ENCODE results near the gene C17orf113.

- TF ChIP-seq, protein P1, sequence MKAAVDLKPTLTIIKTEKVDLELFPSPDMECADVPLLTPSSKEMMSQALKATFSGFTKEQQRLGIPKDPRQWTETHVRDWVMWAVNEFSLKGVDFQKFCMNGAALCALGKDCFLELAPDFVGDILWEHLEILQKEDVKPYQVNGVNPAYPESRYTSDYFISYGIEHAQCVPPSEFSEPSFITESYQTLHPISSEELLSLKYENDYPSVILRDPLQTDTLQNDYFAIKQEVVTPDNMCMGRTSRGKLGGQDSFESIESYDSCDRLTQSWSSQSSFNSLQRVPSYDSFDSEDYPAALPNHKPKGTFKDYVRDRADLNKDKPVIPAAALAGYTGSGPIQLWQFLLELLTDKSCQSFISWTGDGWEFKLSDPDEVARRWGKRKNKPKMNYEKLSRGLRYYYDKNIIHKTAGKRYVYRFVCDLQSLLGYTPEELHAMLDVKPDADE (IDR thresholded peaks at IDR 0.05): no peak
- TF ChIP-seq EZH2 (IDR thresholded peaks at IDR 0.05; ENCODE audit: low read depth, unreplicated experiment) (no peak), EZH2phosphoT487 (IDR thresholded peaks at IDR 0.05; ENCODE audit: unreplicated experiment) (no peak), STAT1 (IDR thresholded peaks at IDR 0.05; ENCODE audit: unreplicated experiment) (no peak), POLR2AphosphoS5 (IDR thresholded peaks at IDR 0.05; ENCODE audit: low read depth) (no peak), NANOG (IDR thresholded peaks at IDR 0.05; ENCODE audit: borderline replicate concordance) (no peak), CREB1 (CRISPR knock-in tag; IDR thresholded peaks at IDR 0.05; ENCODE audit: low read depth) (no peak), ZNF331 (CRISPR knock-in tag; IDR thresholded peaks at IDR 0.05; ENCODE audit: low read depth) (no peak), ZNF114 (CRISPR knock-in tag; IDR thresholded peaks at IDR 0.05) (no peak)
- TF ChIP-seq, protein P2, sequence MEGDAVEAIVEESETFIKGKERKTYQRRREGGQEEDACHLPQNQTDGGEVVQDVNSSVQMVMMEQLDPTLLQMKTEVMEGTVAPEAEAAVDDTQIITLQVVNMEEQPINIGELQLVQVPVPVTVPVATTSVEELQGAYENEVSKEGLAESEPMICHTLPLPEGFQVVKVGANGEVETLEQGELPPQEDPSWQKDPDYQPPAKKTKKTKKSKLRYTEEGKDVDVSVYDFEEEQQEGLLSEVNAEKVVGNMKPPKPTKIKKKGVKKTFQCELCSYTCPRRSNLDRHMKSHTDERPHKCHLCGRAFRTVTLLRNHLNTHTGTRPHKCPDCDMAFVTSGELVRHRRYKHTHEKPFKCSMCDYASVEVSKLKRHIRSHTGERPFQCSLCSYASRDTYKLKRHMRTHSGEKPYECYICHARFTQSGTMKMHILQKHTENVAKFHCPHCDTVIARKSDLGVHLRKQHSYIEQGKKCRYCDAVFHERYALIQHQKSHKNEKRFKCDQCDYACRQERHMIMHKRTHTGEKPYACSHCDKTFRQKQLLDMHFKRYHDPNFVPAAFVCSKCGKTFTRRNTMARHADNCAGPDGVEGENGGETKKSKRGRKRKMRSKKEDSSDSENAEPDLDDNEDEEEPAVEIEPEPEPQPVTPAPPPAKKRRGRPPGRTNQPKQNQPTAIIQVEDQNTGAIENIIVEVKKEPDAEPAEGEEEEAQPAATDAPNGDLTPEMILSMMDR (conservative IDR thresholded peaks at IDR 0.05; ENCODE audit: low read depth in 2 of 2): no peak
- TF ChIP-seq, protein P3, sequence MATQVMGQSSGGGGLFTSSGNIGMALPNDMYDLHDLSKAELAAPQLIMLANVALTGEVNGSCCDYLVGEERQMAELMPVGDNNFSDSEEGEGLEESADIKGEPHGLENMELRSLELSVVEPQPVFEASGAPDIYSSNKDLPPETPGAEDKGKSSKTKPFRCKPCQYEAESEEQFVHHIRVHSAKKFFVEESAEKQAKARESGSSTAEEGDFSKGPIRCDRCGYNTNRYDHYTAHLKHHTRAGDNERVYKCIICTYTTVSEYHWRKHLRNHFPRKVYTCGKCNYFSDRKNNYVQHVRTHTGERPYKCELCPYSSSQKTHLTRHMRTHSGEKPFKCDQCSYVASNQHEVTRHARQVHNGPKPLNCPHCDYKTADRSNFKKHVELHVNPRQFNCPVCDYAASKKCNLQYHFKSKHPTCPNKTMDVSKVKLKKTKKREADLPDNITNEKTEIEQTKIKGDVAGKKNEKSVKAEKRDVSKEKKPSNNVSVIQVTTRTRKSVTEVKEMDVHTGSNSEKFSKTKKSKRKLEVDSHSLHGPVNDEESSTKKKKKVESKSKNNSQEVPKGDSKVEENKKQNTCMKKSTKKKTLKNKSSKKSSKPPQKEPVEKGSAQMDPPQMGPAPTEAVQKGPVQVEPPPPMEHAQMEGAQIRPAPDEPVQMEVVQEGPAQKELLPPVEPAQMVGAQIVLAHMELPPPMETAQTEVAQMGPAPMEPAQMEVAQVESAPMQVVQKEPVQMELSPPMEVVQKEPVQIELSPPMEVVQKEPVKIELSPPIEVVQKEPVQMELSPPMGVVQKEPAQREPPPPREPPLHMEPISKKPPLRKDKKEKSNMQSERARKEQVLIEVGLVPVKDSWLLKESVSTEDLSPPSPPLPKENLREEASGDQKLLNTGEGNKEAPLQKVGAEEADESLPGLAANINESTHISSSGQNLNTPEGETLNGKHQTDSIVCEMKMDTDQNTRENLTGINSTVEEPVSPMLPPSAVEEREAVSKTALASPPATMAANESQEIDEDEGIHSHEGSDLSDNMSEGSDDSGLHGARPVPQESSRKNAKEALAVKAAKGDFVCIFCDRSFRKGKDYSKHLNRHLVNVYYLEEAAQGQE (IDR thresholded peaks at IDR 0.05; ENCODE audit: unreplicated experiment): no peak
Observed at GRCh38 chr17:42045719-42046118, 4.7 kb downstream of the C17orf113 start.
